Measurements from ENCODE around the gene CKM.

DNA sequence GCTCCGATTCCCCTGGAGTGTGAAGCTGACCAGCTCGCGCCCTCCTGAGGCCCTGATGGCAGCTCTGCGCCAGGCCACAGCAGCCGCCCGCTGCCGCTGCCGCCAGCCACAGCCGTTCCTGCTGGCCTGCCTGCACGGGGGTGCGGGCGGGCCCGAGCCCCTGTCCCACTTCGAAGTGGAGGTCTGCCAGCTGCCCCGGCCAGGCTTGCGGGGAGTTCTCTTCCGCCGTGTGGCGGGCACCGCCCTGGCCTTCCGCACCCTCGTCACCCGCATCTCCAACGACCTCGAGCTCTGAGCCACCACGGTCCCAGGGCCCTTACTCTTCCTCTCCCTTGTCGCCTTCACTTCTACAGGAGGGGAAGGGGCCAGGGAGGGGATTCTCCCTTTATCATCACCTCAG, 20.3 kb downstream of the CKM start:
- TF ChIP-seq, protein P1, sequence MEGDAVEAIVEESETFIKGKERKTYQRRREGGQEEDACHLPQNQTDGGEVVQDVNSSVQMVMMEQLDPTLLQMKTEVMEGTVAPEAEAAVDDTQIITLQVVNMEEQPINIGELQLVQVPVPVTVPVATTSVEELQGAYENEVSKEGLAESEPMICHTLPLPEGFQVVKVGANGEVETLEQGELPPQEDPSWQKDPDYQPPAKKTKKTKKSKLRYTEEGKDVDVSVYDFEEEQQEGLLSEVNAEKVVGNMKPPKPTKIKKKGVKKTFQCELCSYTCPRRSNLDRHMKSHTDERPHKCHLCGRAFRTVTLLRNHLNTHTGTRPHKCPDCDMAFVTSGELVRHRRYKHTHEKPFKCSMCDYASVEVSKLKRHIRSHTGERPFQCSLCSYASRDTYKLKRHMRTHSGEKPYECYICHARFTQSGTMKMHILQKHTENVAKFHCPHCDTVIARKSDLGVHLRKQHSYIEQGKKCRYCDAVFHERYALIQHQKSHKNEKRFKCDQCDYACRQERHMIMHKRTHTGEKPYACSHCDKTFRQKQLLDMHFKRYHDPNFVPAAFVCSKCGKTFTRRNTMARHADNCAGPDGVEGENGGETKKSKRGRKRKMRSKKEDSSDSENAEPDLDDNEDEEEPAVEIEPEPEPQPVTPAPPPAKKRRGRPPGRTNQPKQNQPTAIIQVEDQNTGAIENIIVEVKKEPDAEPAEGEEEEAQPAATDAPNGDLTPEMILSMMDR (IDR thresholded peaks at IDR 0.05; ENCODE audit: low read depth, low read length) = no peak
- no peak for TF ChIP-seq EZH2phosphoT487 (IDR thresholded peaks at IDR 0.05; ENCODE audit: low read depth)

Measured in OCI-LY3 (cell line).